K562 (cell line): Measurements from ENCODE around the gene NCAPG2. TPM values are rescaled to one million over a fixed set of nuclear protein-coding genes. Genes with fewer than 3 reads are reported as not detected.
A peak's percentile ranks its signal among the peaks of the same experiment; 100 is the strongest.

Source experiments
- ATAC-seq: fragments of 200-7000 bp; cut with Tn5 transposase; 3 replicates; pipeline ENCODE4 v1.9.1; 2020; ENCODE audit warnings: moderate library complexity
- BruUV-seq: library from RNA; stranded (reverse); fragments of 400-500 nt; replicated peaks from 2 replicates; lab custom pipeline; 2021; lab: Mats Ljungman, UMichigan
- CTCF ChIA-PET: fragments of 300-600 bp; formaldehyde crosslinking; extraction: SDS; loops from one replicate; lab custom pipeline; 2021; ENCODE audit warnings: low intra/inter-chr PET ratio; lab: Yijun Ruan, JAX
- POLR2A ChIA-PET: fragments of 300-600, 350-650 bp; sonication (Branson Sonifier 250); formaldehyde crosslinking; extraction: SDS; loops from one replicate; lab custom pipeline; 2021; ENCODE audit warnings: antibody characterized with exemption, inconsistent platforms; lab: Yijun Ruan, JAX
- DNase-seq, 4 experiments: peaks; one replicate each; pipeline versions ENCODE4 v3.0.0 to v3.0.0-alpha.2; 2011 to 2018; ENCODE audit warnings: low spot score in 3 of 4, mixed read lengths in 3 of 4; ENCODE audit errors: extremely low read depth in 1 of 4
- FAIRE-seq: peaks from 2 replicates; lab custom pipeline; 2011; peaks lifted over from hg19 to GRCh38; lab: Jason Lieb, UNC
- H2AFZ ChIP-seq: 2 replicates; pipeline ENCODE4 v1.6.0; 2011; ENCODE audit warnings: low read depth, low read length, control low read depth, inconsistent platforms
- H3K27ac ChIP-seq: fragments of 200-600 bp; 3 replicates; pipeline ENCODE4 v1.8.0; 2011; ENCODE audit warnings: low read depth, mild to moderate bottlenecking, control low read depth, inconsistent platforms, low read length, moderate library complexity, mixed read lengths; ENCODE audit errors: extremely low read depth
- H3K27me3 ChIP-seq, 2 experiments: fragments of 300-600 bp in 1 of 2; 2 replicates in 1 of 2; 3 replicates in 1 of 2; pipeline versions ENCODE4 v1.6.0 to v1.8.0; 2011; ENCODE audit warnings: inconsistent platforms in 2 of 2, low read length in 2 of 2, mild to moderate bottlenecking in 1 of 2, mixed read lengths in 1 of 2, moderate library complexity in 1 of 2; ENCODE audit not compliant: control insufficient read depth in 2 of 2, insufficient read depth in 2 of 2
- H3K36me3 ChIP-seq: fragments of 300-600 bp; 3 replicates; pipeline ENCODE4 v1.8.0; 2011; ENCODE audit warnings: mild to moderate bottlenecking, low read length, inconsistent platforms; ENCODE audit not compliant: control insufficient read depth, insufficient read depth
- H3K4me1 ChIP-seq, 2 experiments: fragments of 200-600 bp in 1 of 2; replicated peaks in 1 of 2; 2 replicates in 1 of 2; 3 replicates in 1 of 2; pipeline versions ENCODE4 v1.5.1 to v1.8.0; 2011; ENCODE audit warnings: inconsistent platforms in 2 of 2, low read length in 2 of 2, mild to moderate bottlenecking in 1 of 2, mixed read lengths in 1 of 2, moderate library complexity in 1 of 2; ENCODE audit not compliant: control insufficient read depth in 2 of 2, insufficient read depth in 2 of 2
- H3K4me2 ChIP-seq: 2 replicates; pipeline ENCODE4 v1.6.1; 2011; ENCODE audit warnings: low read length, control low read depth, inconsistent platforms, mixed read lengths; ENCODE audit not compliant: insufficient read depth
- H3K4me3 ChIP-seq: fragments of 200-600 bp; sonication (generic), shearing (Covaris generic); 2 replicates; pipeline ENCODE4 v1.5.1; 2016; ENCODE audit warnings: control low read depth, inconsistent platforms
- H3K79me2 ChIP-seq: fragments of 200-600 bp; 3 replicates; pipeline ENCODE4 v1.8.0; 2011; ENCODE audit warnings: low read length, inconsistent platforms; ENCODE audit not compliant: control insufficient read depth, insufficient read depth
- H3K9ac ChIP-seq, 2 experiments: 2 replicates each; pipeline versions ENCODE4 v1.6.0 to v1.6.1; 2011; ENCODE audit warnings: low read depth in 2 of 2, low read length in 2 of 2, control low read depth in 1 of 2, inconsistent platforms in 1 of 2, mild to moderate bottlenecking in 1 of 2, mixed read lengths in 1 of 2; ENCODE audit not compliant: insufficient read depth in 1 of 2
- H3K9me1 ChIP-seq: one replicate; pipeline ENCODE4 v1.6.0; 2011; ENCODE audit warnings: inconsistent platforms, mild to moderate bottlenecking, low read length, moderate library complexity; ENCODE audit not compliant: control insufficient read depth, insufficient read depth
- H3K9me3 ChIP-seq: replicated peaks from 2 replicates; pipeline ENCODE4 v1.5.1; 2011; ENCODE audit warnings: low read depth, low read length, inconsistent platforms; ENCODE audit not compliant: control insufficient read depth, insufficient read depth
- H4K20me1 ChIP-seq: replicated peaks from 2 replicates; pipeline ENCODE4 v1.6.1; 2011; ENCODE audit warnings: low read length, inconsistent platforms, mixed read lengths; ENCODE audit not compliant: control insufficient read depth, insufficient read depth
- CTCF ChIP-seq, 3 experiments: IDR thresholded peaks in 2 of 3; conservative IDR thresholded peaks in 1 of 3; 2 replicates each; pipeline ENCODE4 v1.5.1; 2011 to 2012; ENCODE audit warnings: low read length in 3 of 3, mild to moderate bottlenecking in 3 of 3, control low read depth in 2 of 3, improper control_type of control experiment in 1 of 3, inconsistent platforms in 1 of 3, low read depth in 1 of 3, mixed read lengths in 1 of 3, moderate library complexity in 1 of 3; ENCODE audit not compliant: insufficient read depth in 2 of 3
- DACH1 ChIP-seq: fragments of 450-650 bp; IDR thresholded peaks from 2 replicates; pipeline ENCODE4 v1.6.1; 2018; ENCODE audit not compliant: partially characterized antibody
- MAFF ChIP-seq: IDR thresholded peaks from 2 replicates; pipeline ENCODE4 v1.6.1; 2012; ENCODE audit warnings: low read length, improper control_type of control experiment
- TFAP4 ChIP-seq: sonication (generic); formaldehyde crosslinking; IDR thresholded peaks from 2 replicates; pipeline ENCODE4 v1.8.0; 2022; ENCODE audit warnings: missing genetic modification reagents, mild to moderate bottlenecking, moderate library complexity, borderline replicate concordance
- WGBS: fragments of 100-300 bp; shearing (Covaris generic); methylation state at CpG from one replicate; pipeline ENCODE4 v1.1.6; 2016; ENCODE audit warnings: low coverage, mixed read lengths; ENCODE audit not compliant: insufficient coverage; ENCODE audit errors: missing lambda C conversion rate; 5-methylcytosine and 5-hydroxymethylcytosine counted together
- in situ Hi-C: fragments of 300-500 bp; cut with MboI; formaldehyde crosslinking; loops from 4 replicates; pipeline ENCODE4 v1.15.0; 2018; ENCODE audit warnings: inconsistent platforms, mixed read lengths
- intact Hi-C: fragments of 100-400 bp; cut with micrococcal nuclease; formaldehyde crosslinking; loops from 2 replicates; pipeline ENCODE4 v1.14.2; 2022
- polyA plus RNA-seq, 8 experiments: library from polyadenylated mRNA; depleted of rRNA in 4 of 8; stranded (reverse) in 5 of 8; unstranded in 3 of 8; fragments of >200 nt; fragmentation: Nextera tagmentation in 2 of 8; fragmentation: Illumina TruSeq in 1 of 8; extraction: Ambion mirVana in 2 of 8; extraction: Trizol in 1 of 8; gene quantifications; 2 replicates each; pipeline versions ENCODE4 v1.2.1 to v1.2.3, GENCODE V29; 2011 to 2014; ENCODE audit warnings: inconsistent platforms in 1 of 8, missing spikeins in 1 of 8
- total RNA-seq, 7 experiments: library from RNA; depleted of rRNA in 6 of 7; stranded (reverse); fragments of >200 nt in 6 of 7; fragmentation: Illumina TruSeq in 2 of 7; extraction: Trizol in 2 of 7; gene quantifications; 2 replicates each; pipeline versions ENCODE4 v1.2.1 to v1.2.3, GENCODE V29; 2011 to 2021; ENCODE audit warnings: low replicate concordance in 1 of 7

NCAPG2 gene
- total and polyA plus RNA-seq, 9 of the 15 experiments (the other 6 are each of a cell fraction or from before 2014, with no cell fraction given), result 21.5 to 127 (median 86.1) TPM

- no peaks in the 10 kb centered on the region for H3K27me3 ChIP-seq
- no peak overlapping the region for H3K4me2 ChIP-seq
- no peaks in the 10 kb centered on the region for H3K9me3 ChIP-seq
- no peak for TF ChIP-seq MAFF
- TF ChIP-seq DACH1, result peak; percentile 12
- TF ChIP-seq TFAP4, result 0 out of 2 replicates have a peak, but pooled peaks have one; percentile 38
- peak; percentile 46 to 58 (median 49); a peak in 5 of 6 replicates for TF ChIP-seq CTCF (IDR thresholded peaks at IDR 0.05 in 2 of 3, conservative IDR thresholded peaks at IDR 0.05 in 1 of 3; ENCODE audit: insufficient read depth in 2 of 3, low read depth in 1 of 3, low read length in 3 of 3)
- no peak for DNase-seq
- H2AFZ ChIP-seq, result no peak overlapping the region
- no peaks in the 10 kb centered on the region for H3K79me2 ChIP-seq
- H4K20me1 ChIP-seq, result no peaks in the 10 kb centered on the region
- H3K36me3 ChIP-seq, result peaks cover 83% of the 10 kb centered on the region
- 94% methylated on average over 19 of the region's 19 CpGs for WGBS
- FAIRE-seq, result no peak
- H3K27ac ChIP-seq, result no peak overlapping the region
- in situ Hi-C loops, result no loop called here
- H3K4me1 ChIP-seq, result peaks cover 0 to 13% of the 10 kb centered on the region in 2 experiments; a peak in 2 of 5 replicates
- no peaks in the 10 kb centered on the region for H3K9me1 ChIP-seq
- no peak overlapping the region for H3K9ac ChIP-seq
- ATAC-seq, result peak; percentile 70
- intact Hi-C loops, result no loop called here
- H3K4me3 ChIP-seq, result no peak overlapping the region
- no TSS peak for BruUV-seq
- ChIA-PET POLR2A (interaction anchor here (0.6 to 2.0 kb wide), 8 partner anchors 8 to 368 kb away, joined by 3 to 6 read pairs (median 3); partner anchors contain the start of gene NCAPG2), CTCF (no interaction called here)
Measured at GRCh38 chr7:158733775-158734494, 29.3 kb upstream of the NCAPG2 start.
